Prostate gland (tissue), 2 donors: ENCODE measurements around the gene RBM15. TPM values are rescaled to one million over a fixed set of nuclear protein-coding genes. Genes with fewer than 3 reads are reported as not detected.

Source experiments
- DNase-seq: peaks from one replicate; pipeline ENCODE4 v3.0.0-alpha.2; 2019; ENCODE audit warnings: low spot score
- H3K27ac ChIP-seq, 2 donors: fragments of 200-600 bp; sonication (generic); 2 replicates each; pipeline ENCODE4 v1.5.1; 2017 to 2019
- H3K27me3 ChIP-seq: fragments of 200-600 bp; sonication (generic); replicated peaks from 2 replicates; pipeline ENCODE4 v1.5.1; 2019; ENCODE audit not compliant: insufficient read depth
- H3K36me3 ChIP-seq, 2 donors: fragments of 200-600 bp; sonication (generic); 1 replicate in 1 of 2; 2 replicates in 1 of 2; pipeline versions ENCODE4 v1.5.1 to v1.8.1; 2017 to 2019
- H3K4me1 ChIP-seq: fragments of 200-600 bp; sonication (generic); replicated peaks from 2 replicates; pipeline ENCODE4 v1.5.1; 2019
- H3K4me3 ChIP-seq, 2 donors: fragments of 200-600 bp; sonication (generic); 2 replicates each; pipeline ENCODE4 v1.5.1; 2017 to 2019
- H3K9me3 ChIP-seq: fragments of 200-600 bp; sonication (generic); 2 replicates; pipeline ENCODE4 v1.5.1; 2017
- POLR2A ChIP-seq: fragments of 450-650 bp; IDR thresholded peaks from one replicate; pipeline ENCODE4 v1.6.1; 2016; ENCODE audit warnings: antibody characterized with exemption, mild to moderate bottlenecking
- POLR2AphosphoS5 ChIP-seq: sonication (generic); formaldehyde crosslinking; IDR thresholded peaks from one replicate; pipeline ENCODE4 v1.6.1; 2017; ENCODE audit warnings: antibody characterized with exemption
- WGBS: methylation state at CpG from one replicate; pipeline ENCODE4 v1.1.5; 2018; 5-methylcytosine and 5-hydroxymethylcytosine counted together
- intact Hi-C: fragments of 100-400 bp; cut with DNase I; formaldehyde crosslinking; loops from one replicate; pipeline ENCODE4 v1.14.2; 2022
- total RNA-seq, 2 donors: library from RNA; depleted of rRNA; stranded (reverse); fragments of >200 nt; gene quantifications; one replicate each; pipeline ENCODE4 v1.1.0, GENCODE V29; 2016
- TF ChIP-seq, protein P1 (sequence below), 4 experiments: fragments of 200-600 bp in 2 of 4; fragments of 450-650 bp in 2 of 4; sonication (generic) in 2 of 4; IDR thresholded peaks; 1 replicate in 3 of 4; 2 replicates in 1 of 4; pipeline ENCODE4 v1.5.1; 2016 to 2019; ENCODE audit warnings: antibody characterized with exemption in 4 of 4, mild to moderate bottlenecking in 2 of 4, moderate library complexity in 2 of 4

Gene RBM15
- total RNA-seq, 2 donors from 2014 or later, result 18.7 to 42.6 TPM

DNA sequence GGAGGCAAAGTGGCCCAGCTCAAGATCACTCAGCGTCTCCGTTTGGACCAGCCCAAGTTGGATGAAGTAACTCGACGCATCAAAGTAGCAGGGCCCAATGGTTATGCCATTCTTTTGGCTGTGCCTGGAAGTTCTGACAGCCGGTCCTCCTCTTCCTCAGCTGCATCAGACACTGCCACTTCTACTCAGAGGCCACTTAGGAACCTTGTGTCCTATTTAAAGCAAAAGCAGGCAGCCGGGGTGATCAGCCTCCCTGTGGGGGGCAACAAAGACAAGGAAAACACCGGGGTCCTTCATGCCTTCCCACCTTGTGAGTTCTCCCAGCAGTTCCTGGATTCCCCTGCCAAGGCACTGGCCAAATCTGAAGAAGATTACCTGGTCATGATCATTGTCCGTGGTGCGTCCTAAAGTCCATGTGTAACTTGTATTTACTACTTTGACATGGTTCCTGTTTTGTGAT is 2.7 kb downstream of the RBM15 start:
- no peaks in the 10 kb centered on the region for H3K27me3 ChIP-seq

DNA sequence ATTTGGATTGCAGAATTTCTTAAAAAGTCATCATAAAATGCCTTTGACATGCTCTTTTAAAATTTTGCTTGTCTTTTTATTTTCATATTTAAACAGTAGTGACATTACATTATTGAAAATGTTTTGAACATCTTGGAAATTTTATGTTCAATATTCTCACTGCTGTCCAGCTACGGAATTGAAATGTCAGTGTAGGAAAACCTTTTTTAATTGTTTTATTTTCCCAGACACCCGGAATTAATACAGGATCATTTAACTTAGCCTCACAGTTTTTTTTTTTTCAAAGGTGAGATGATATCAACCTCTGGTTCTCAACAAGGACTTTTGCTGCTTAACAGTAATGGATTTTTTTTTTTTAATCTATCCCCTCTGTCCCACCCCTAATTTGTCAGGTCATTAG is 4.1 kb downstream of the RBM15 start:
- Histone ChIP-seq H3K36me3 (no peaks in the 10 kb centered on the region), H3K27me3 (no peaks in the 10 kb centered on the region), H3K4me1 (peaks cover 14% of the 10 kb centered on the region), H3K27ac (no peak overlapping the region), H3K9me3 (no peaks in the 10 kb centered on the region), H3K4me3 (no peak overlapping the region)
- no peak for DNase-seq
- TF ChIP-seq POLR2A (no peak), POLR2AphosphoS5 (no peak)
- TF ChIP-seq, protein P1, sequence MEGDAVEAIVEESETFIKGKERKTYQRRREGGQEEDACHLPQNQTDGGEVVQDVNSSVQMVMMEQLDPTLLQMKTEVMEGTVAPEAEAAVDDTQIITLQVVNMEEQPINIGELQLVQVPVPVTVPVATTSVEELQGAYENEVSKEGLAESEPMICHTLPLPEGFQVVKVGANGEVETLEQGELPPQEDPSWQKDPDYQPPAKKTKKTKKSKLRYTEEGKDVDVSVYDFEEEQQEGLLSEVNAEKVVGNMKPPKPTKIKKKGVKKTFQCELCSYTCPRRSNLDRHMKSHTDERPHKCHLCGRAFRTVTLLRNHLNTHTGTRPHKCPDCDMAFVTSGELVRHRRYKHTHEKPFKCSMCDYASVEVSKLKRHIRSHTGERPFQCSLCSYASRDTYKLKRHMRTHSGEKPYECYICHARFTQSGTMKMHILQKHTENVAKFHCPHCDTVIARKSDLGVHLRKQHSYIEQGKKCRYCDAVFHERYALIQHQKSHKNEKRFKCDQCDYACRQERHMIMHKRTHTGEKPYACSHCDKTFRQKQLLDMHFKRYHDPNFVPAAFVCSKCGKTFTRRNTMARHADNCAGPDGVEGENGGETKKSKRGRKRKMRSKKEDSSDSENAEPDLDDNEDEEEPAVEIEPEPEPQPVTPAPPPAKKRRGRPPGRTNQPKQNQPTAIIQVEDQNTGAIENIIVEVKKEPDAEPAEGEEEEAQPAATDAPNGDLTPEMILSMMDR (IDR thresholded peaks at IDR 0.05), result no peak
- WGBS, result 58% methylated on average over 2 of the region's 2 CpGs
- intact Hi-C loops, result no loop called here

More for the DNA sequence above, 2.7 kb downstream of the RBM15 start:
- intact Hi-C loops, result no loop called here
- no peak for DNase-seq
- Histone ChIP-seq H3K27ac (no peak overlapping the region), H3K4me3 (no peak overlapping the region), H3K4me1 (peaks cover 14% of the 10 kb centered on the region), H3K9me3 (no peaks in the 10 kb centered on the region), H3K36me3 (no peaks in the 10 kb centered on the region)
- 52% methylated on average over 9 of the region's 9 CpGs for WGBS
- no peak for TF ChIP-seq POLR2A
- TF ChIP-seq, protein P1 (IDR thresholded peaks at IDR 0.05), result no peak
- TF ChIP-seq POLR2AphosphoS5, result no peak

- Histone ChIP-seq H3K27ac (no peak overlapping the region), H3K4me1 (peaks cover 16% of the 10 kb centered on the region)
- intact Hi-C loops, result no loop called here
These were observed 5.0 kb downstream of the RBM15 start for GRCh38 chr1:110344152-110344551.

GRCh38 chr1:110345480-110345879 is 6.3 kb downstream of the RBM15 start:
- DNase-seq, result no peak
- no peak overlapping the region for H3K27ac ChIP-seq
- TF ChIP-seq, protein P1 (IDR thresholded peaks at IDR 0.05), result no peak
- TF ChIP-seq POLR2A (no peak), POLR2AphosphoS5 (no peak)
- no peaks in the 10 kb centered on the region for H3K9me3 ChIP-seq
- 62% methylated on average over 3 of the region's 3 CpGs for WGBS
- no peaks in the 10 kb centered on the region for H3K36me3 ChIP-seq
- no peak overlapping the region for H3K4me3 ChIP-seq
- H3K4me1 ChIP-seq, result peaks cover 20% of the 10 kb centered on the region
- intact Hi-C loops, result no loop called here
- no peaks in the 10 kb centered on the region for H3K27me3 ChIP-seq

More at GRCh38 chr1:110344152-110344551, 5.0 kb downstream of the RBM15 start:
- TF ChIP-seq POLR2A (no peak), POLR2AphosphoS5 (no peak)
- TF ChIP-seq, protein P1 (IDR thresholded peaks at IDR 0.05), result no peak
- Histone ChIP-seq H3K9me3 (no peaks in the 10 kb centered on the region), H3K4me3 (no peak overlapping the region), H3K36me3 (no peaks in the 10 kb centered on the region), H3K27me3 (no peaks in the 10 kb centered on the region)
- WGBS, result 54% methylated on average over 3 of the region's 3 CpGs
- DNase-seq, result no peak

DNA sequence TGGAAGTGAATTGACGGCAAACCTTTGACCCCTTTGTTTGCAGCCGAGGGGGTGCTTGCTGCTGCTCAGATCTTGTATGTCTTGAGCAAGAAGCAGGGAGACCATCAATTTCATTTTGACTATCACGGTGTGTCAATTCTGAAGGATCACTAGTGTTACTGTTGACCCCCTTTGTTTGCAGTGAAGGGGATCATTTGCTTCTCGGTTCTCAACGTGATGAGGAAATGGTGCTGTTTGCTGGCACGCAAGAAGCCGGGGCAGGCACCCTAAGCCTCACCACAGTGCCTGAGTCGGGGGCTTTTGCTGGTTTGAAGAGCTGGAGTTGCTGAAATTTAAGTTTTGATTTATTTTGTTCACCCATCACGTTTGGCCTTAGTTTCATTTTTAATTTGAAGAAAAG is 7.5 kb downstream of the RBM15 start:
- no peaks in the 10 kb centered on the region for H3K9me3 ChIP-seq
- no peaks in the 10 kb centered on the region for H3K36me3 ChIP-seq
- no peak overlapping the region for H3K27ac ChIP-seq
- TF ChIP-seq POLR2AphosphoS5, result no peak
- TF ChIP-seq, protein P1 (IDR thresholded peaks at IDR 0.05), result no peak
- TF ChIP-seq POLR2A, result no peak
- WGBS, result 64% methylated on average over 9 of the region's 9 CpGs
- intact Hi-C loops, result no loop called here
- no peaks in the 10 kb centered on the region for H3K27me3 ChIP-seq
- H3K4me1 ChIP-seq, result peaks cover 13% of the 10 kb centered on the region
- H3K4me3 ChIP-seq, result no peak overlapping the region
- DNase-seq, result no peak
